Gastrocnemius medialis (tissue), 4 donors: ENCODE data around the gene TMEM89. TPM values are rescaled to one million over a fixed set of nuclear protein-coding genes. Genes with fewer than 3 reads are reported as not detected.
A peak's percentile ranks its signal among the peaks of the same experiment; 100 is the strongest.

Source experiments
- ATAC-seq, 2 donors: fragments of 150-250 bp; one replicate each; pipeline ENCODE4 v1.9.1; 2016
- DNase-seq, 2 donors: peaks; one replicate each; pipeline ENCODE4 v3.0.0-alpha.2; 2019
- H3K27ac ChIP-seq, 4 donors: fragments of 200-600 bp; sonication (generic); 1 replicate in 1 of 4; 2 replicates in 3 of 4; pipeline ENCODE4 v1.5.1; 2016 to 2018; ENCODE audit warnings: mild to moderate bottlenecking in 2 of 4, moderate library complexity in 1 of 4
- H3K27me3 ChIP-seq, 3 donors: fragments of 200-600 bp; sonication (generic) in 2 of 3; 1 replicate in 1 of 3; 2 replicates in 2 of 3; pipeline versions ENCODE4 v1.5.1 to v1.6.0; 2016 to 2019; ENCODE audit warnings: mild to moderate bottlenecking in 1 of 3, moderate library complexity in 1 of 3
- H3K36me3 ChIP-seq, 2 donors: fragments of 200-600 bp; sonication (generic) in 1 of 2; one replicate each; pipeline ENCODE4 v1.5.1; 2017 to 2018
- H3K4me1 ChIP-seq, 2 donors: fragments of 200-600 bp; sonication (generic) in 1 of 2; one replicate each; pipeline ENCODE4 v1.5.1; 2016 to 2017; ENCODE audit warnings: mild to moderate bottlenecking in 2 of 2
- H3K4me3 ChIP-seq, 4 donors: fragments of 200-600 bp; sonication (generic) in 3 of 4; 1 replicate in 1 of 4; 2 replicates in 3 of 4; pipeline ENCODE4 v1.5.1; 2016 to 2019; ENCODE audit warnings: mild to moderate bottlenecking in 2 of 4
- H3K9me3 ChIP-seq, 3 donors: fragments of 200-600 bp; sonication (generic) in 2 of 3; 1 replicate in 1 of 3; 2 replicates in 2 of 3; pipeline ENCODE4 v1.5.1; 2016 to 2019
- CTCF ChIP-seq, 5 experiments: fragments of 450-650 bp in 3 of 5; fragments of 200-600 bp in 2 of 5; sonication (generic) in 2 of 5; IDR thresholded peaks in 4 of 5; conservative IDR thresholded peaks in 1 of 5; 1 replicate in 4 of 5; 2 replicates in 1 of 5; pipeline ENCODE4 v1.5.1; 2016 to 2019; ENCODE audit warnings: antibody characterized with exemption in 5 of 5, mild to moderate bottlenecking in 3 of 5, moderate library complexity in 3 of 5
- POLR2A ChIP-seq, 2 donors: fragments of 450-650 bp; IDR thresholded peaks; one replicate each; pipeline ENCODE4 v1.6.1; 2017; ENCODE audit warnings: antibody characterized with exemption in 2 of 2, mild to moderate bottlenecking in 2 of 2, moderate library complexity in 2 of 2
- in situ Hi-C, 4 donors: fragments of 200-750 bp; cut with MboI; loops; one replicate each; pipeline versions ENCODE4 v1.15.0 to v1.8.0; 2017; ENCODE audit warnings: low sequenced_read_pairs in 4 of 4
- intact Hi-C: fragments of 100-400 bp; cut with DNase I; formaldehyde crosslinking; loops from one replicate; pipeline ENCODE4 v1.15.1; 2023; ENCODE audit warnings: low total_unique reads
- total RNA-seq, 4 donors: library from RNA; depleted of rRNA; stranded (reverse); fragments of >200 nt; gene quantifications; one replicate each; pipeline versions ENCODE4 v1.1.0 to v1.2.3, GENCODE V29; 2016

Gene TMEM89
- total RNA-seq, 4 donors from 2014 or later: not detected

GRCh38 chr3:48597408-48597800 is 24.2 kb downstream of the TMEM89 start:
- intact Hi-C loops: no loop called here

GRCh38 chr3:48596676-48597407 is 24.7 kb downstream of the TMEM89 start:
- Histone ChIP-seq H3K9me3 (no peaks in the 10 kb centered on the region), H3K27me3 (no peaks in the 10 kb centered on the region), H3K4me1 (peaks cover 62 to 70% of the 10 kb centered on the region in 2 donors), H3K36me3 (peaks cover 0 to 24% of the 10 kb centered on the region in 2 donors), H3K27ac (peak overlapping the region; percentile 85 to 98 (median 92)), H3K4me3 (no peak overlapping the region)
- ATAC-seq (no peak), DNase-seq (no peak)
- in situ Hi-C loops: no loop called here
- intact Hi-C loops: no loop called here
- no peak for TF ChIP-seq CTCF (IDR thresholded peaks at IDR 0.05 in 4 of 5, conservative IDR thresholded peaks at IDR 0.05 in 1 of 5)
- TF ChIP-seq POLR2A (IDR thresholded peaks at IDR 0.05): no peak

More at GRCh38 chr3:48597408-48597800, 24.2 kb downstream of the TMEM89 start:
- peak overlapping the region; percentile 85 to 98 (median 92) for H3K27ac ChIP-seq
- peaks cover 65 to 70% of the 10 kb centered on the region in 2 donors for H3K4me1 ChIP-seq
- no peaks in the 10 kb centered on the region for H3K27me3 ChIP-seq
- H3K4me3 ChIP-seq: no peak overlapping the region
- ATAC-seq: no peak
- DNase-seq: no peak
- peaks cover 0 to 25% of the 10 kb centered on the region in 2 donors for H3K36me3 ChIP-seq
- in situ Hi-C loops: no loop called here
- no peaks in the 10 kb centered on the region for H3K9me3 ChIP-seq
- no peak for TF ChIP-seq POLR2A (IDR thresholded peaks at IDR 0.05)
- no peak for TF ChIP-seq CTCF (IDR thresholded peaks at IDR 0.05 in 4 of 5, conservative IDR thresholded peaks at IDR 0.05 in 1 of 5)

GRCh38 chr3:48596157-48596556 is 25.4 kb downstream of the TMEM89 start:
- intact Hi-C loops: no loop called here

GRCh38 chr3:48595526-48596121 is 25.9 kb downstream of the TMEM89 start:
- TF ChIP-seq CTCF (IDR thresholded peaks at IDR 0.05 in 4 of 5, conservative IDR thresholded peaks at IDR 0.05 in 1 of 5) (no peak), POLR2A (IDR thresholded peaks at IDR 0.05) (no peak)
- Histone ChIP-seq H3K27ac (peak overlapping the region; percentile 85 to 98 (median 92)), H3K4me1 (peaks cover 53 to 58% of the 10 kb centered on the region in 2 donors), H3K9me3 (no peaks in the 10 kb centered on the region), H3K4me3 (peak overlapping the region in 1 of 4 donors; percentile 45), H3K27me3 (no peaks in the 10 kb centered on the region), H3K36me3 (peaks cover 0 to 17% of the 10 kb centered on the region in 2 donors)
- in situ Hi-C loops: no loop called here
- intact Hi-C loops: no loop called here
- ATAC-seq: no peak
- DNase-seq: peak in 1 of 2 donors; percentile 59

More at GRCh38 chr3:48596157-48596556, 25.4 kb downstream of the TMEM89 start:
- ATAC-seq (no peak), DNase-seq (no peak)
- in situ Hi-C loops: no loop called here
- no peaks in the 10 kb centered on the region for H3K9me3 ChIP-seq
- peaks cover 59 to 63% of the 10 kb centered on the region in 2 donors for H3K4me1 ChIP-seq
- H3K36me3 ChIP-seq: peaks cover 0 to 22% of the 10 kb centered on the region in 2 donors
- no peak for TF ChIP-seq POLR2A (IDR thresholded peaks at IDR 0.05)
- TF ChIP-seq CTCF (IDR thresholded peaks at IDR 0.05 in 4 of 5, conservative IDR thresholded peaks at IDR 0.05 in 1 of 5): no peak
- H3K4me3 ChIP-seq: no peak overlapping the region
- H3K27me3 ChIP-seq: no peaks in the 10 kb centered on the region
- peak overlapping the region; percentile 85 to 98 (median 92) for H3K27ac ChIP-seq
